HG03378 (cell line): ENCODE data around the gene SPDYE17.
"Not testable (repeated sequence)": the region's sequence is repeated elsewhere in the genome, so short reads cannot be mapped to it uniquely, and the experiment has no call there.

Experiments
- ATAC-seq: cut with Tn5 transposase; IDR thresholded peaks from one replicate; pipeline ENCODE4 v1.9.1; 2021; ENCODE audit warnings: mild to moderate bottlenecking, moderate library complexity; ENCODE audit not compliant: unreplicated experiment

The SPDYE17 gene

DNA sequence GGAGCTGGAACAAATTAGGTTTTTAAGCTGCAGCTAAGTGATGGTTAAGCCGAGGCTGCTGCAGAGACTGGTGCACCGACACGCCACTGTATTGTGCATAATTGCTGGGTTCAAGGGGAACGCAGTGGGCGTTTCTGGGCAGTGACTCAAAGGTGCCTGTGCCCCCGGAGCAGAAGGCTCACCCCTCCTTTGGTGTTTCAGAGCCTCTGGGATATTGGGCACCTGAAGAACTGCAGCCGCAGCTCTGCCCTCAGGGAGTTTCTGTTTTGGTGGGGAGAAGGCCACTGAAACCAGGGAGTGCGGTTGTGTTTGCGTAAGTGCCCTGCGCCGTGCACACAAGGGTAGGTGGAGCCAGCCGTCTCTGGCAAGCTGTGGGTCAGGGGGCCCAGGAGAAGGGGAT lies 57.8 kb downstream of the SPDYE17 start:
- ATAC-seq: not testable (repeated sequence)

GRCh38 chr7:76972391-76972790 lies 59.8 kb downstream of the SPDYE17 start:
- not testable (repeated sequence) for ATAC-seq
